ENCODE results near the gene BAK1.
"Not testable (repeated sequence)": the region's sequence is repeated elsewhere in the genome, so short reads cannot be mapped to it uniquely, and the experiment has no call there.

BAK1 gene

GRCh38 chr6:33545292-33545691 lies 34.8 kb downstream of the BAK1 start:
- H3K4ac ChIP-seq (ENCODE audit: low read length); H2AK5ac ChIP-seq (ENCODE audit: low read depth, low read length); H2AFZ ChIP-seq (ENCODE audit: low read length); H3K18ac ChIP-seq (ENCODE audit: low read length); H3K23ac ChIP-seq (ENCODE audit: low read depth, low read length, poor library complexity); H2BK120ac ChIP-seq (ENCODE audit: low read depth, low read length); H3K79me1 ChIP-seq (ENCODE audit: low read depth, low read length); H2BK12ac ChIP-seq (ENCODE audit: low read length); H2BK15ac ChIP-seq (ENCODE audit: low read length); H3K36me3 ChIP-seq (replicated peaks in 1 of 2; ENCODE audit: control insufficient read depth in 2 of 2, insufficient read depth in 2 of 2, low read length in 2 of 2); H3K9me3 ChIP-seq (replicated peaks in 1 of 2; ENCODE audit: control insufficient read depth in 2 of 2, insufficient read depth in 1 of 2, low read depth in 1 of 2, low read length in 2 of 2); H3K4me1 ChIP-seq (ENCODE audit: control insufficient read depth in 2 of 2, insufficient read depth in 1 of 2, low read depth in 1 of 2, low read length in 2 of 2); H2BK5ac ChIP-seq (ENCODE audit: low read length); H3K14ac ChIP-seq (ENCODE audit: low read length); H4K91ac ChIP-seq (ENCODE audit: low read depth, low read length, poor library complexity); H3K4me3 ChIP-seq (ENCODE audit: low read length in 2 of 2); H3K27me3 ChIP-seq (ENCODE audit: control insufficient read depth in 3 of 3, insufficient read depth in 3 of 3, low read depth in 1 of 3, low read length in 3 of 3); H3K4me2 ChIP-seq (ENCODE audit: insufficient read depth, low read length, poor library complexity, severe bottlenecking); H3K9ac ChIP-seq (ENCODE audit: low read depth, low read length, poor library complexity); H3K27ac ChIP-seq (replicated peaks; ENCODE audit: low read length); DNase-seq (ENCODE audit: low spot score); H4K8ac ChIP-seq (ENCODE audit: low read depth, low read length): not testable (repeated sequence)
- WGBS, 2 donors (ENCODE audit: extremely low coverage in 2 of 2, insufficient read length in 2 of 2, insufficient replicate concordance in 1 of 2) = no CpG with 5 or more reads among the region's 11 CpGs

GRCh38 chr6:33543116-33543515 lies 37.0 kb downstream of the BAK1 start:
- no peak overlapping the region for H3K4me2 ChIP-seq (ENCODE audit: insufficient read depth, low read length, poor library complexity, severe bottlenecking)
- no peak overlapping the region for H3K14ac ChIP-seq (ENCODE audit: low read length)
- no peak overlapping the region for H4K8ac ChIP-seq (ENCODE audit: low read depth, low read length)
- DNase-seq (ENCODE audit: low spot score) = no peak
- H2BK120ac ChIP-seq (ENCODE audit: low read depth, low read length) = no peak overlapping the region
- H2AFZ ChIP-seq (ENCODE audit: low read length) = no peak overlapping the region
- no peak overlapping the region for H2BK5ac ChIP-seq (ENCODE audit: low read length)
- no peak overlapping the region for H2BK12ac ChIP-seq (ENCODE audit: low read length)
- H3K9me3 ChIP-seq (replicated peaks in 1 of 2; ENCODE audit: control insufficient read depth in 2 of 2, insufficient read depth in 1 of 2, low read depth in 1 of 2, low read length in 2 of 2) = no peaks in the 10 kb centered on the region
- H3K4me3 ChIP-seq (ENCODE audit: low read length in 2 of 2) = no peak overlapping the region
- H4K91ac ChIP-seq (ENCODE audit: low read depth, low read length, poor library complexity) = no peak overlapping the region
- H3K18ac ChIP-seq (ENCODE audit: low read length) = no peak overlapping the region
- H3K36me3 ChIP-seq (replicated peaks in 1 of 2; ENCODE audit: control insufficient read depth in 2 of 2, insufficient read depth in 2 of 2, low read length in 2 of 2) = no peaks in the 10 kb centered on the region
- no peak overlapping the region for H2AK5ac ChIP-seq (ENCODE audit: low read depth, low read length)
- no peaks in the 10 kb centered on the region for H3K79me1 ChIP-seq (ENCODE audit: low read depth, low read length)
- WGBS, 2 donors (ENCODE audit: extremely low coverage in 2 of 2, insufficient read length in 2 of 2, insufficient replicate concordance in 1 of 2) = no CpG with 5 or more reads among the region's 4 CpGs
- H3K9ac ChIP-seq (ENCODE audit: low read depth, low read length, poor library complexity) = no peak overlapping the region
- H3K27ac ChIP-seq (replicated peaks; ENCODE audit: low read length) = no peak overlapping the region
- H2BK15ac ChIP-seq (ENCODE audit: low read length) = no peak overlapping the region
- H3K23ac ChIP-seq (ENCODE audit: low read depth, low read length, poor library complexity) = no peak overlapping the region
- peaks cover 0 to 2% of the 10 kb centered on the region in 2 donors for H3K4me1 ChIP-seq (ENCODE audit: control insufficient read depth in 2 of 2, insufficient read depth in 1 of 2, low read depth in 1 of 2, low read length in 2 of 2)
- no peak overlapping the region for H3K4ac ChIP-seq (ENCODE audit: low read length)
- H3K27me3 ChIP-seq (ENCODE audit: control insufficient read depth in 3 of 3, insufficient read depth in 3 of 3, low read depth in 1 of 3, low read length in 3 of 3) = peaks cover 0 to 5% (median 0%) of the 10 kb centered on the region in 3 experiments

DNA sequence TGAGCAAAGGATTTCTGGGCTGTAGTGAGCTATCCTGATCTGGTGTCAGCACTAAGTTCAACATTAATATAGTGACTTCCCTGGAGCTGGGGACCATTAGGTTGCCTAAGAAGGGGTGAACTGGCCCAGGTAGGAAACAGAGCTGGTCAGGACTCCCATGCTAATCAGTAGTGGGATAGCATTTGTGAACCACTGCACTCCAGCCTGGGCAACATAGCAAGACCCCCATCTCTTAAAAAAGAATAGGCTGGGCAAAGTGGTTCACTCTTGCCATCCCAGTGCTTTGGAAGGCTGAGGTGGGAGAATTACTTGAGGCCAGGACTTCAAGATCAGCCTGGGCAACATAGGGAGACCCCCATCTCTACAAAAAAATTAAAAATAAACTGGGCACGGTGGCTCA lies 39.3 kb downstream of the BAK1 start:
- H3K79me1 ChIP-seq (ENCODE audit: low read depth, low read length) = no peaks in the 10 kb centered on the region
- H3K18ac ChIP-seq (ENCODE audit: low read length) = no peak overlapping the region
- no peak for DNase-seq (ENCODE audit: low spot score)
- H3K4me3 ChIP-seq (ENCODE audit: low read length in 2 of 2) = no peak overlapping the region
- H3K14ac ChIP-seq (ENCODE audit: low read length) = no peak overlapping the region
- no peak overlapping the region for H2BK120ac ChIP-seq (ENCODE audit: low read depth, low read length)
- H2BK15ac ChIP-seq (ENCODE audit: low read length) = no peak overlapping the region
- H3K9me3 ChIP-seq (replicated peaks in 1 of 2; ENCODE audit: control insufficient read depth in 2 of 2, insufficient read depth in 1 of 2, low read depth in 1 of 2, low read length in 2 of 2) = no peaks in the 10 kb centered on the region
- H3K4ac ChIP-seq (ENCODE audit: low read length) = no peak overlapping the region
- H4K8ac ChIP-seq (ENCODE audit: low read depth, low read length) = no peak overlapping the region
- peaks cover 0 to 5% (median 0%) of the 10 kb centered on the region in 3 experiments for H3K27me3 ChIP-seq (ENCODE audit: control insufficient read depth in 3 of 3, insufficient read depth in 3 of 3, low read depth in 1 of 3, low read length in 3 of 3)
- no peaks in the 10 kb centered on the region for H3K4me1 ChIP-seq (ENCODE audit: control insufficient read depth in 2 of 2, insufficient read depth in 1 of 2, low read depth in 1 of 2, low read length in 2 of 2)
- no peak overlapping the region for H3K9ac ChIP-seq (ENCODE audit: low read depth, low read length, poor library complexity)
- no peaks in the 10 kb centered on the region for H3K36me3 ChIP-seq (replicated peaks in 1 of 2; ENCODE audit: control insufficient read depth in 2 of 2, insufficient read depth in 2 of 2, low read length in 2 of 2)
- no peak overlapping the region for H3K4me2 ChIP-seq (ENCODE audit: insufficient read depth, low read length, poor library complexity, severe bottlenecking)
- no peak overlapping the region for H3K27ac ChIP-seq (replicated peaks; ENCODE audit: low read length)
- no peak overlapping the region for H2BK5ac ChIP-seq (ENCODE audit: low read length)
- no peak overlapping the region for H2BK12ac ChIP-seq (ENCODE audit: low read length)
- no peak overlapping the region for H4K91ac ChIP-seq (ENCODE audit: low read depth, low read length, poor library complexity)
- no CpG with 5 or more reads among the region's 1 CpG for WGBS, 2 donors (ENCODE audit: extremely low coverage in 2 of 2, insufficient read length in 2 of 2, insufficient replicate concordance in 1 of 2)
- H2AK5ac ChIP-seq (ENCODE audit: low read depth, low read length) = no peak overlapping the region
- H3K23ac ChIP-seq (ENCODE audit: low read depth, low read length, poor library complexity) = no peak overlapping the region
- no peak overlapping the region for H2AFZ ChIP-seq (ENCODE audit: low read length)

- no CpG with 5 or more reads among the region's 3 CpGs for WGBS, 2 donors (ENCODE audit: extremely low coverage in 2 of 2, insufficient read length in 2 of 2, insufficient replicate concordance in 1 of 2)
- no peak overlapping the region for H3K27ac ChIP-seq (replicated peaks; ENCODE audit: low read length)
These were observed 45.4 kb downstream of the BAK1 start for GRCh38 chr6:33534702-33535101.

More at GRCh38 chr6:33534702-33535101, 45.4 kb downstream of the BAK1 start:
- Histone ChIP-seq H3K4me2 (ENCODE audit: insufficient read depth, low read length, poor library complexity, severe bottlenecking) (no peak overlapping the region), H3K27me3 (ENCODE audit: control insufficient read depth in 3 of 3, insufficient read depth in 3 of 3, low read depth in 1 of 3, low read length in 3 of 3) (no peaks in the 10 kb centered on the region), H3K4ac (ENCODE audit: low read length) (no peak overlapping the region), H3K23ac (ENCODE audit: low read depth, low read length, poor library complexity) (no peak overlapping the region), H3K4me1 (ENCODE audit: control insufficient read depth in 2 of 2, insufficient read depth in 1 of 2, low read depth in 1 of 2, low read length in 2 of 2) (no peaks in the 10 kb centered on the region), H2BK120ac (ENCODE audit: low read depth, low read length) (no peak overlapping the region), H2AFZ (ENCODE audit: low read length) (no peak overlapping the region), H3K14ac (ENCODE audit: low read length) (no peak overlapping the region), H2BK15ac (ENCODE audit: low read length) (no peak overlapping the region), H3K9ac (ENCODE audit: low read depth, low read length, poor library complexity) (no peak overlapping the region), H3K36me3 (replicated peaks in 1 of 2; ENCODE audit: control insufficient read depth in 2 of 2, insufficient read depth in 2 of 2, low read length in 2 of 2) (no peaks in the 10 kb centered on the region), H2AK5ac (ENCODE audit: low read depth, low read length) (no peak overlapping the region), H3K9me3 (replicated peaks in 1 of 2; ENCODE audit: control insufficient read depth in 2 of 2, insufficient read depth in 1 of 2, low read depth in 1 of 2, low read length in 2 of 2) (no peaks in the 10 kb centered on the region), H4K8ac (ENCODE audit: low read depth, low read length) (no peak overlapping the region), H3K4me3 (ENCODE audit: low read length in 2 of 2) (no peak overlapping the region), H2BK12ac (ENCODE audit: low read length) (no peak overlapping the region), H3K79me1 (ENCODE audit: low read depth, low read length) (no peaks in the 10 kb centered on the region), H2BK5ac (ENCODE audit: low read length) (no peak overlapping the region), H4K91ac (ENCODE audit: low read depth, low read length, poor library complexity) (no peak overlapping the region), H3K18ac (ENCODE audit: low read length) (no peak overlapping the region)
- no peak for DNase-seq (ENCODE audit: low spot score)
